GM12864 (cell line): ENCODE data around the gene RAD9A.

Source experiments
- DNase-seq: peaks from one replicate; pipeline ENCODE4 v3.0.0-alpha.2; 2011; ENCODE audit warnings: low read depth
- H3K4me3 ChIP-seq: 2 replicates; pipeline ENCODE4 v1.5.1; 2011; ENCODE audit warnings: mild to moderate bottlenecking, low read depth, low read length, control low read depth
- CTCF ChIP-seq: IDR thresholded peaks from 2 replicates; pipeline ENCODE4 v1.5.1; 2011; ENCODE audit warnings: low read depth, mild to moderate bottlenecking, moderate library complexity, low read length, control low read depth, inconsistent platforms; ENCODE audit errors: missing control alignments

RAD9A gene

GRCh38 chr11:67392183-67392715 is 463 bp downstream of the RAD9A start:
- DNase-seq = no peak
- TF ChIP-seq CTCF = no peak
- H3K4me3 ChIP-seq = peak overlapping the region; percentile 95

GRCh38 chr11:67393437-67393836 is 1.7 kb downstream of the RAD9A start:
- no peak for TF ChIP-seq CTCF
- no peak for DNase-seq
- no peak overlapping the region for H3K4me3 ChIP-seq

GRCh38 chr11:67393990-67394389 is 2.2 kb downstream of the RAD9A start:
- TF ChIP-seq CTCF = no peak
- DNase-seq = no peak
- no peak overlapping the region for H3K4me3 ChIP-seq

- no peak overlapping the region for H3K4me3 ChIP-seq
- no peak for TF ChIP-seq CTCF
- DNase-seq = no peak
Measured at GRCh38 chr11:67395555-67396258, 3.9 kb downstream of the RAD9A start.

- no peak for DNase-seq
- no peak for TF ChIP-seq CTCF
- no peak overlapping the region for H3K4me3 ChIP-seq
Measured at GRCh38 chr11:67396259-67396581, 4.4 kb downstream of the RAD9A start.

GRCh38 chr11:67396587-67397389 is 5.0 kb downstream of the RAD9A start:
- no peak for TF ChIP-seq CTCF
- DNase-seq = no peak
- H3K4me3 ChIP-seq = no peak overlapping the region
